ENCODE results near the gene FXYD6.

DNA sequence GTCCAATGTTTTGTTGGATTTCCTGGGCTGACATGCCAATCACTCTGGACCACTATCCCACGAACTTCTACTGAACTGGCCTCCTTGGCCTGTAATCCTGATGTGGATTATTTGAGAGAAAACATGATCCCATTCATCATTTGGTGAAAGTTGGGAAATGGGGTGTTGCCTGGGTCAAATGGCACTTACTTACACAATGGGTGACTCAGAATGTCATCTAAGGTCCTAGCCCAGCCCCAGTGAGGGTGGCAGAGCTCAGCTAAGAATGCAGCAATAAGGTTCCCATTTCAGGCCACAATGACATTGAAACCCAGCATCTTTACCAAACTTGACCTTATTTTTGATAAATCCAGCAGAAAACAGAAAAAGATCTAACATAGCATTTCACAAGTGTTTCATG, 71.4 kb downstream of the FXYD6 start:
- TF ChIP-seq CTCF (IDR thresholded peaks at IDR 0.05) = no peak
- TF ChIP-seq POLR2A (IDR thresholded peaks at IDR 0.05) = no peak
